GM12801 (cell line): Measurements from ENCODE around the gene PPP1CB.

Source experiments
- TF ChIP-seq, protein P1 (sequence below): IDR thresholded peaks from one replicate; pipeline ENCODE4 v1.5.1; 2011; ENCODE audit warnings: control low read depth; ENCODE audit not compliant: insufficient read length; ENCODE audit errors: extremely low read depth

The PPP1CB gene

DNA sequence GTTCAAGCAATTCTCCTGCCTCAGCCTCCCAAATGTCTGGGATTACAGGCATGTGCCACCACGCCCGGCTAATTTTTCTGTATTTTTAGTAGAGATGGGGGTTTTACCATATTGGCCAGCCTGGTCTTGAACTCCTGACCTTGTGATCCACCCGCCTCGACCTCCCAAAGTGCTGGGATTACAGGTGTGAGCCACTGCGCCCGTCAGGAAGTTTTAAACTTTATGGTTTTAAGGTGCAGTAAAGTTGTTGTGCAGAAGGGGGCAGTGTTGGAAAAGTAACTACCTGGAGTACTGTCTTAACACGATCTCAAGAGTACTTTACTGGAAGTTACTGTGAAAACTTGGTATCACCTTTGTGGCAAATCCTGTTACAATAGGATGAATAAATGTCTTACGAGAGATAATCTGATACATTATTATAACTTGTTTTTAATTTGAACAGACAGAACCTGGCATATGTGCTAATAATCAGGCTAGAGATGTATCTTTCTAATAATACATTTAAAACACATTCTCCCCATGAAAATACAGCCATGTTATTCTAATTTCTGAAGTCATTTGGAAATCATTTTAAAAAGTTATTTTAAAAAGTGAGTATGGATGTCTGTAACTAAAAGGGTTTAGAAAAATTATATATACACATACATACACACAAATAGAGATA is 69.8 kb downstream of the PPP1CB start:
- TF ChIP-seq, protein P1, sequence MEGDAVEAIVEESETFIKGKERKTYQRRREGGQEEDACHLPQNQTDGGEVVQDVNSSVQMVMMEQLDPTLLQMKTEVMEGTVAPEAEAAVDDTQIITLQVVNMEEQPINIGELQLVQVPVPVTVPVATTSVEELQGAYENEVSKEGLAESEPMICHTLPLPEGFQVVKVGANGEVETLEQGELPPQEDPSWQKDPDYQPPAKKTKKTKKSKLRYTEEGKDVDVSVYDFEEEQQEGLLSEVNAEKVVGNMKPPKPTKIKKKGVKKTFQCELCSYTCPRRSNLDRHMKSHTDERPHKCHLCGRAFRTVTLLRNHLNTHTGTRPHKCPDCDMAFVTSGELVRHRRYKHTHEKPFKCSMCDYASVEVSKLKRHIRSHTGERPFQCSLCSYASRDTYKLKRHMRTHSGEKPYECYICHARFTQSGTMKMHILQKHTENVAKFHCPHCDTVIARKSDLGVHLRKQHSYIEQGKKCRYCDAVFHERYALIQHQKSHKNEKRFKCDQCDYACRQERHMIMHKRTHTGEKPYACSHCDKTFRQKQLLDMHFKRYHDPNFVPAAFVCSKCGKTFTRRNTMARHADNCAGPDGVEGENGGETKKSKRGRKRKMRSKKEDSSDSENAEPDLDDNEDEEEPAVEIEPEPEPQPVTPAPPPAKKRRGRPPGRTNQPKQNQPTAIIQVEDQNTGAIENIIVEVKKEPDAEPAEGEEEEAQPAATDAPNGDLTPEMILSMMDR = no peak

- TF ChIP-seq, protein P1 = no peak
Observed at GRCh38 chr2:28822036-28822435, 70.4 kb downstream of the PPP1CB start.

DNA sequence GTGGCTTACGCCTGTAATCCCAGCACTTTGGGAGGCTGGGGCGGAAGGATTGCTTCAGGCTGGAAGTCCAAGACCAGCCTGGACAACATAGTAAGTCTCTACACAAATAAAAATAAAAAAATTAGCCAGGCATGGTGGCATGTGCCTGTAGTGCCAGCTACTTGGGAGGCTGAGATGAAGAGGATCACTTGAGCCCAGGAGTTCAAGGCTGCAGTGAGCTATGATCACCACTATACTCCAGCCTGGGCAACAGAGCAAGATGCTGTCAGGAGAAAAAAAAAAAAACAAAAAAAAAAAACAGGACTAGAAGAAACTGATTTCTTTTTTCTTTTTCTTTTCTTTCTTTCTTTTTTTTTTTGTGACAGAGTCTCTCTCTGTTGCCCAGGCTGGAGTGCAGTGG is 72.6 kb downstream of the PPP1CB start:
- TF ChIP-seq, protein P1 = no peak

DNA sequence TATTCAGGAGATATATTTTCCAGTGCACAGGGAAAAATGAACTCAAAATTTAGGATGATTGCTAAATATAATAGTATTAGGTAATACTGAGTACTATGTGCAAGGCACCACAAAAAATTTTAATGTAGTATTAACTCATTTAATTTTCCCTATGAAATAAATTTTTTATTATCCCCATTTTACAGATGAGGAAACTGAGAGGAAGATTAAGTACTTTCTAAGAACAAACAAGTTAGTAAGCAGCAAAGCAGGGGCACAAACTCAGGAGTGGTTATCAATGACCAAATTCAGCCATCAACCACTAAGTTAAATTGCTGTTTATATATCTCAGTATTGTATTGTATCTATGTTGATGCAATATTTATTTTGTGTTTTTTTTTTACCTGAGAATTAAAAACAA is 73.2 kb downstream of the PPP1CB start:
- TF ChIP-seq, protein P1 = no peak

GRCh38 chr2:28828382-28828781 is 76.8 kb downstream of the PPP1CB start:
- TF ChIP-seq, protein P1 = no peak

DNA sequence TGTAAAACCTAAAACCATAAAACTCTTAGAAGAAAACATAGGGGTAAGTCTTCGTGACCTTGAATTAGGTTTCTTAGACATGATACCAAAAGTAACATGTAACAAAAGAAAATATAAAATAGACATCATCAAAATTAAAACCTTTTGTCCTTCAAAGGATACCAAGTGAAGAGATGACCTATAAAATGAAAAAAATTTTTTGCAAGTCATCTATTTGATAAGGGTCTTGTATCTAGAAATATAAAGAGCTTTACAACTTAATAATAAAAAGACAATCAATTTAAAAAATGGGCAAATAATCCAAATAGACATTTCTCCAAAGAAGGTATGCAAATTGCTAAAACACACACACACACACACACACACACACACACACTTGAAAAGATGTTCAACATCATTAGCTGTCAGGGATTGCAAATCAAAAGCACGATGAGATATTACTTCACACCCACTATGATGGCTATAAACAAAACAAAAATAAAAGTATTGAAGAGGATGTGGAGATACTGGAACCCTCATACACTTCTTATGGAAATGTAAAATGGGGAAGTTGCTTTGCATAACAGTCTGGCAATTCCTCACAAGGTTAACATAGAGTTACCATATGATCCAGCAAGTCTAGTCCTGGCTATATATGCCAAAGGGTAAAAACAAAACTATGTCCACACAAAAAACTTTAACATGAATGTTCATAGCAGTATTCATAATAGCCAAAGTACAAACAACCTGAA is 82.3 kb downstream of the PPP1CB start:
- TF ChIP-seq, protein P1 = no peak

GRCh38 chr2:28835781-28836180 is 84.2 kb downstream of the PPP1CB start:
- TF ChIP-seq, protein P1 = no peak
